Measurements from ENCODE around the gene ABL2.

The ABL2 gene

DNA sequence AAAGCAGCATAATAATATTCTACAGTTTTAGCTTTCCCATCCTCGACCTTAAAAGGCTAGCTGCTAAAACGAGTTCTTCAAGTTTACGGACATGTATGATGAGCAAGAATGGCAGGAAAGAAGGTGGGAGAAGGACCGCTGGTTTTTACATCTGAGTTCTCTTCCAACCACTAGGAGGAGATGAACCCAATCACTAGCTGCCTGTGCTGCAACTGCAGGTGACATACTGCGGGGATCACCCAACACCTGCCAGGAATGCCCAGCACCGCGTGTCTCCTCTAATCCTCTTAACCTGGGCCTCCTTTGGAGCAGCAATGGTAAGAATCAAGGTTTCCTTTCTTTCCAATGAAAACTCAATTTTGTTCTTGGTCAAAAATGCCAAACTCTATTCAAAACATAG is 124.1 kb downstream of the ABL2 start:
- no peak overlapping the region for H3K4me3 ChIP-seq (ENCODE audit: low read depth in 1 of 5, low read length in 5 of 5)
- H3K9ac ChIP-seq (ENCODE audit: low read length in 5 of 5) = no peak overlapping the region
- no peaks in the 10 kb centered on the region for H3K27me3 ChIP-seq (ENCODE audit: control insufficient read depth in 5 of 5, insufficient read depth in 4 of 5, low read length in 5 of 5)
- peaks cover 0 to 17% (median 6%) of the 10 kb centered on the region in 5 donors for H3K4me1 ChIP-seq (ENCODE audit: control insufficient read depth in 5 of 5, insufficient read depth in 5 of 5, low read length in 5 of 5)
- H3K36me3 ChIP-seq (ENCODE audit: control insufficient read depth in 5 of 5, insufficient read depth in 5 of 5, low read length in 5 of 5) = peaks cover 5 to 51% (median 36%) of the 10 kb centered on the region in 5 donors
- H3K9me3 ChIP-seq (ENCODE audit: control insufficient read depth in 5 of 5, low read length in 5 of 5) = no peaks in the 10 kb centered on the region
- no peak overlapping the region for H3K27ac ChIP-seq (ENCODE audit: low read depth, low read length)

DNA sequence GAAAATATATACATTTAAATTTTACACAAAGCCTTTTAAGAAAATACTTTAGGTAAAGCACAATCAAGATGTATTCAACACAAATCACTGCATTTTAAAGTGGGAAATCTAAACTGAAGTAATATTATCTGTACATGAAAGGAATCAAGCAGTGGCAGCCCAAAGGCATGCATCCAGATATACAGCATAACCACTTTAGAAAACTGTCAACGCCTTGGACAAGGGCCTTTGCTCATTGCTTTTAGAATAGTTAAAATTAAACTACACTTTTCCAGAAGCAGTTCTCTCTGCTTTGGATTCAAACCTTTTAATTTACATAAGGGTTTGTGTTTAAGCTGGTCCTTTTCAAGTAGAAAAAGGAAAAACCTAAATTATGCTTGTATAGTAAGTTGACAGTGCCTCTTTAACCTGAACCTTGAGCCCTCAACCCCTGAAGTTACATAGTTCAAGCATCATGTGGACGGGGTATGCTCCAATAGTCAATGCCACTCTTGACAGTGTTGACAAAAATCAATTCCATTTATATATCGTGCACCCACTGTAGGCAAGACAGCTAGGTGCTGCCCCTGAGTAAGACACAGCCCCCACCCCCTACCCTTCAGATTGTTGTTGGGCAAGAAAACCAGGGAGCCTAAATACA is 124.7 kb downstream of the ABL2 start:
- H3K27ac ChIP-seq (ENCODE audit: low read depth, low read length) = no peak overlapping the region
- no peaks in the 10 kb centered on the region for H3K9me3 ChIP-seq (ENCODE audit: control insufficient read depth in 5 of 5, low read length in 5 of 5)
- H3K36me3 ChIP-seq (ENCODE audit: control insufficient read depth in 5 of 5, insufficient read depth in 5 of 5, low read length in 5 of 5) = peaks cover 4 to 45% (median 31%) of the 10 kb centered on the region in 5 donors

DNA sequence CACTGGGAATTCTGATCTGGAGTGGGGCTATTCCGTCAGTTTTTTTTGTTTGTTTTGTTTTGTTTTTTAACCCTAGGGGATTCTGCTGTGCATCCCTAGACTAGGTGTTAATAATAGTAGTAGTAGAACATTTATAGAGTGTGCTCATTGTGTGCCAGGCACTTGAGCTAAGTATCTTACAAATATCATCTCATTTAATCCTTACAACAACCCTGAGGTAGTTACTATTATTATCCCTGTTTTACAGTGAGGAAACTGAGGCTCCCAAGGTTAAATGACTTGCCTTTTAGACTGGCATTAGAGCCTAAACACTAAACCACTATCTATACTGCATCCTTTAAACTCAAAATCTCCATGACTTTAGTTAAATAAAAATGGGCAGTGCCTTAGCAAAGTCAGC is 125.5 kb downstream of the ABL2 start:
- Histone ChIP-seq H3K4me3 (ENCODE audit: low read depth in 1 of 5, low read length in 5 of 5) (no peak overlapping the region), H3K4me1 (ENCODE audit: control insufficient read depth in 5 of 5, insufficient read depth in 5 of 5, low read length in 5 of 5) (peaks cover 0 to 17% (median 6%) of the 10 kb centered on the region in 5 donors), H3K9me3 (ENCODE audit: control insufficient read depth in 5 of 5, low read length in 5 of 5) (no peaks in the 10 kb centered on the region), H3K9ac (ENCODE audit: low read length in 5 of 5) (no peak overlapping the region), H3K36me3 (ENCODE audit: control insufficient read depth in 5 of 5, insufficient read depth in 5 of 5, low read length in 5 of 5) (peaks cover 4 to 39% (median 25%) of the 10 kb centered on the region in 5 donors), H3K27me3 (ENCODE audit: control insufficient read depth in 5 of 5, insufficient read depth in 4 of 5, low read length in 5 of 5) (no peaks in the 10 kb centered on the region), H3K27ac (ENCODE audit: low read depth, low read length) (no peak overlapping the region)

More for the DNA sequence above, 124.7 kb downstream of the ABL2 start:
- H3K4me1 ChIP-seq (ENCODE audit: control insufficient read depth in 5 of 5, insufficient read depth in 5 of 5, low read length in 5 of 5) = peaks cover 0 to 17% (median 6%) of the 10 kb centered on the region in 5 donors
- no peaks in the 10 kb centered on the region for H3K27me3 ChIP-seq (ENCODE audit: control insufficient read depth in 5 of 5, insufficient read depth in 4 of 5, low read length in 5 of 5)
- H3K4me3 ChIP-seq (ENCODE audit: low read depth in 1 of 5, low read length in 5 of 5) = no peak overlapping the region
- H3K9ac ChIP-seq (ENCODE audit: low read length in 5 of 5) = no peak overlapping the region

DNA sequence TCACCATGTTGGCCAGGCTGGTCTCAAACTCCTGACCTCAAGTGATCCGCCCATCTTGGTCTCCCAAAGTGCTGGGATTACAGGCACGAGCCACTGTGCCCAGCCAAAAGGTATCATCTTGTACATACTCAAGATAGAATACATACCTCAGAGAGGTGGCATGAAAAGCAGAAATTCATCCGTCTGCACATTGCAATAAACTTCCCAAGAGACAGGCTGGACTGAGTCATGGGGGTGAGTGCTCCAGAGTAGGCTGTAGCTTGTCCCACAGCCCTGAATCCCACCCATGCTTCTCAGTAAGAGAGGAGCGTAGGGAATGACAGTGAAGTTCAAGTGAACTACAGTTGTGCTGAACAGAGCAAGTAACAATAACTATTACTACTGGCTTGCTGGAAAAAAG is 127.9 kb downstream of the ABL2 start:
- H3K27me3 ChIP-seq (ENCODE audit: control insufficient read depth in 5 of 5, insufficient read depth in 4 of 5, low read length in 5 of 5) = no peaks in the 10 kb centered on the region
- H3K4me3 ChIP-seq (ENCODE audit: low read depth in 1 of 5, low read length in 5 of 5) = no peak overlapping the region
- no peaks in the 10 kb centered on the region for H3K4me1 ChIP-seq (ENCODE audit: control insufficient read depth in 5 of 5, insufficient read depth in 5 of 5, low read length in 5 of 5)
- H3K9ac ChIP-seq (ENCODE audit: low read length in 5 of 5) = no peak overlapping the region
- H3K36me3 ChIP-seq (ENCODE audit: control insufficient read depth in 5 of 5, insufficient read depth in 5 of 5, low read length in 5 of 5) = peaks cover 7 to 36% (median 17%) of the 10 kb centered on the region in 5 donors
- no peak overlapping the region for H3K27ac ChIP-seq (ENCODE audit: low read depth, low read length)
- H3K9me3 ChIP-seq (ENCODE audit: control insufficient read depth in 5 of 5, low read length in 5 of 5) = no peaks in the 10 kb centered on the region

DNA sequence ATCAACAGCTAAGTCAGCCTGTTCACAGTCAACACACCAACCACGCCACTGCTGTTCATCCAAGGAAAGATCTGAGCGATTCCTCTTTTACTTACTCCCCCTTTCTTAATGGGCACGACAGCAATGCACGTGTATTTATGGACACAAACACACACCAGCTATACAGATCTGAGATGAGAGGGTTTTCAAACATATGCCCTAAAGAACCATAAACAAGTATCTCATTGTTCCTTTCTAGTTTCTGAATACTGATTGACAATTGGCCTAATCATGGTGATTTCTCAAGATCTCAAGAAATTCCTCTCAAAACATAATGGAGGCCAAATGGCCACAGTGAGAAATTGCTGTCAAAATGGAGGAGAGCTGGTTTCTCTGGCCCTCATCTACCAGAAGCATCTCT is 129.6 kb downstream of the ABL2 start:
- Histone ChIP-seq H3K9ac (ENCODE audit: low read length in 5 of 5) (no peak overlapping the region), H3K36me3 (ENCODE audit: control insufficient read depth in 5 of 5, insufficient read depth in 5 of 5, low read length in 5 of 5) (peaks cover 11 to 51% (median 28%) of the 10 kb centered on the region in 5 donors), H3K27me3 (ENCODE audit: control insufficient read depth in 5 of 5, insufficient read depth in 4 of 5, low read length in 5 of 5) (no peaks in the 10 kb centered on the region), H3K4me1 (ENCODE audit: control insufficient read depth in 5 of 5, insufficient read depth in 5 of 5, low read length in 5 of 5) (peaks cover 0 to 5% (median 4%) of the 10 kb centered on the region in 5 donors), H3K4me3 (ENCODE audit: low read depth in 1 of 5, low read length in 5 of 5) (no peak overlapping the region), H3K9me3 (ENCODE audit: control insufficient read depth in 5 of 5, low read length in 5 of 5) (no peaks in the 10 kb centered on the region), H3K27ac (ENCODE audit: low read depth, low read length) (no peak overlapping the region)

DNA sequence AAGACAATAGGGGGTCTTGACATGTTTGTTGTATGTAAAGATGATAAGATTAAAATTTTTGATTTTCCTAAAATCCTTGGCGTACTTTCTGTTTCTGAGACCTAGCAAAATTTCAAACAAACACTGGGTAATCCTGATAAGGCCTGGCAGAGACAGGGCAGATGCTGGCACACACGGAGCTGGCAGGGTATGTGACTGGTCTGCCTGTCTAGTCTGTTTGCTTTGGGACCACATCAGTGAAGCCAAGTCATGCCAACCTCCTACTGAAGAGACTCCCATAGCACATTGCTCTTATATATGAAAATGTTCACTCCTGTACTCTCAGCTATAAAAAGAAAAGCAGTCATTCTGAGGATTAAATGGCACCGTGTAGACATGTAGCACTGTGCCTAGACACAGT is 133.6 kb downstream of the ABL2 start:
- no peaks in the 10 kb centered on the region for H3K9me3 ChIP-seq (ENCODE audit: control insufficient read depth in 5 of 5, low read length in 5 of 5)
- H3K9ac ChIP-seq (ENCODE audit: low read length in 5 of 5) = no peak overlapping the region
- peaks cover 11 to 76% (median 60%) of the 10 kb centered on the region in 5 donors for H3K36me3 ChIP-seq (ENCODE audit: control insufficient read depth in 5 of 5, insufficient read depth in 5 of 5, low read length in 5 of 5)
- no peaks in the 10 kb centered on the region for H3K27me3 ChIP-seq (ENCODE audit: control insufficient read depth in 5 of 5, insufficient read depth in 4 of 5, low read length in 5 of 5)
- no peak overlapping the region for H3K27ac ChIP-seq (ENCODE audit: low read depth, low read length)
- H3K4me1 ChIP-seq (ENCODE audit: control insufficient read depth in 5 of 5, insufficient read depth in 5 of 5, low read length in 5 of 5) = peaks cover 5 to 23% (median 20%) of the 10 kb centered on the region in 5 donors
- H3K4me3 ChIP-seq (ENCODE audit: low read depth in 1 of 5, low read length in 5 of 5) = no peak overlapping the region

DNA sequence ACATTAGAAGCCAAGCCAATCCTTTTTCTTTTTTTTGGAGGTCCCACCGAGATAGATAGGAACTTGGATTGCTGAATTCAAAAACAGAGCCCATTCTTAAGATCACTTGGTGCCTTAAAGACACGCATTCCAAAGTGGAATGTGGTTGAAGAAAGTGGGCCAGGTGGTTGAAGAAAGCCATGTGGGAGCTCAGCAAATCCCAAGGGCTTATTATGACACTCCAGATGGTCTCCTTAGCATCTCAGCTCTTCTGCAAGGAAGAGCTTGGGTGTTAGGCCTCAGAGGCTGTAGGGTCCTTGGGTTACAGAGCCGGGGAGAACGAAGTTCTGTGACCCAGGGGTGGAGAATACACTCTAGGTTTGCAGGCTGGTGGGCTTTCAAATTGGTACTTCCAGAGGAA is 134.1 kb downstream of the ABL2 start:
- Histone ChIP-seq H3K27me3 (ENCODE audit: control insufficient read depth in 5 of 5, insufficient read depth in 4 of 5, low read length in 5 of 5) (no peaks in the 10 kb centered on the region), H3K9me3 (ENCODE audit: control insufficient read depth in 5 of 5, low read length in 5 of 5) (no peaks in the 10 kb centered on the region), H3K4me1 (ENCODE audit: control insufficient read depth in 5 of 5, insufficient read depth in 5 of 5, low read length in 5 of 5) (peaks cover 9 to 29% (median 25%) of the 10 kb centered on the region in 5 donors), H3K27ac (ENCODE audit: low read depth, low read length) (peak overlapping the region; percentile 37), H3K36me3 (ENCODE audit: control insufficient read depth in 5 of 5, insufficient read depth in 5 of 5, low read length in 5 of 5) (peaks cover 11 to 72% (median 55%) of the 10 kb centered on the region in 5 donors), H3K4me3 (ENCODE audit: low read depth in 1 of 5, low read length in 5 of 5) (no peak overlapping the region), H3K9ac (ENCODE audit: low read length in 5 of 5) (no peak overlapping the region)

DNA sequence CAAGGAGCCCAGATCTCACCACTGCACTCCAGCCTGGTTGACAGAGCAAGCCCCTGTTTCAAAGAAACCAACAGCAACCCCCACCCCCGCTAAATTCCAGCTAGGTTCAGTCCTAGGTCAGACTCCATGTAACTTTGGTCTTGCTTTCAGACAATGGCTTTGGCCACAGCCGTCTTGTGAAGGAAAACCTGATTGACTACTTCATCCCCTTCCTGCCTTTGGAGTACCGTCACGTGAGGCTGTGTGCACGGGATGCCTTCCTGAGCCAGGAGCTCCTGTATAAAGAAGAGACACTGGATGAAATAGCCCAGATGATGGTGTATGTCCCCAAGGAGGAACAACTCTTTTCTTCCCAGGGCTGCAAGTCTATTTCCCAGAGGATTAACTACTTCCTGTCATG is 134.7 kb downstream of the ABL2 start:
- Histone ChIP-seq H3K4me1 (ENCODE audit: control insufficient read depth in 5 of 5, insufficient read depth in 5 of 5, low read length in 5 of 5) (peaks cover 9 to 32% (median 29%) of the 10 kb centered on the region in 5 donors), H3K27ac (ENCODE audit: low read depth, low read length) (peak overlapping the region; percentile 37), H3K4me3 (ENCODE audit: low read depth in 1 of 5, low read length in 5 of 5) (no peak overlapping the region), H3K9me3 (ENCODE audit: control insufficient read depth in 5 of 5, low read length in 5 of 5) (no peaks in the 10 kb centered on the region), H3K27me3 (ENCODE audit: control insufficient read depth in 5 of 5, insufficient read depth in 4 of 5, low read length in 5 of 5) (no peaks in the 10 kb centered on the region), H3K36me3 (ENCODE audit: control insufficient read depth in 5 of 5, insufficient read depth in 5 of 5, low read length in 5 of 5) (peaks cover 11 to 75% (median 55%) of the 10 kb centered on the region in 5 donors), H3K9ac (ENCODE audit: low read length in 5 of 5) (no peak overlapping the region)

DNA sequence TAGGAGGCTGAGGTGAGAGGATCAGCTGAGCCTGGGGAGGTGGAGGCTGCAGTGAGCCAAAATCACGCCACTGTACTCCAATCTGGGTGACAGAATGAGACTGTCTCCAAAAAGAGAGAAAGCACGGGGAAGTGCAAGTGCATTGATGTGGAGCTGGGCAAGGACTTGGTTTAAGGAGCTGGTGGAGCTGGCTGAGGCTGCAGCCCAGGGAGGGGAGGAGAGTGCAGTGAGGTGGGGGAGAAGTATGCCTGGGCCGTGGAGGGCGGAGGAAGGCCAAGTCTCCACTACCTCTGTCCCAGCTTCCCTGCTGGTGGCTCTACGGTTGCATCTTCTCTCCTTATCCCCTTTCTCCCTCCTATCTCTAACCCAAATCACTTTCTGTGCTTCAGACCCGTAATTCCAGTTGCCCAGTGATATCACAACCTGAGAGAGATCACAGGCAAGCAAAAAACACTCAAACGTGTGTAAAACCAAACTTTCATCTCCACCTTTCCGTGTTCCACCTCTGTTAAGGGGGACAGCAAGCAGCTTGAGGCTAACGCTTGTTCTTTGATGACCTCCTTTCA is 136.5 kb downstream of the ABL2 start:
- H3K9ac ChIP-seq (ENCODE audit: low read length in 5 of 5) = no peak overlapping the region
- H3K4me3 ChIP-seq (ENCODE audit: low read depth in 1 of 5, low read length in 5 of 5) = no peak overlapping the region
- H3K4me1 ChIP-seq (ENCODE audit: control insufficient read depth in 5 of 5, insufficient read depth in 5 of 5, low read length in 5 of 5) = peaks cover 9 to 44% (median 37%) of the 10 kb centered on the region in 5 donors
- H3K36me3 ChIP-seq (ENCODE audit: control insufficient read depth in 5 of 5, insufficient read depth in 5 of 5, low read length in 5 of 5) = peaks cover 7 to 80% (median 56%) of the 10 kb centered on the region in 5 donors
- H3K9me3 ChIP-seq (ENCODE audit: control insufficient read depth in 5 of 5, low read length in 5 of 5) = no peaks in the 10 kb centered on the region
- no peak overlapping the region for H3K27ac ChIP-seq (ENCODE audit: low read depth, low read length)
- no peaks in the 10 kb centered on the region for H3K27me3 ChIP-seq (ENCODE audit: control insufficient read depth in 5 of 5, insufficient read depth in 4 of 5, low read length in 5 of 5)

DNA sequence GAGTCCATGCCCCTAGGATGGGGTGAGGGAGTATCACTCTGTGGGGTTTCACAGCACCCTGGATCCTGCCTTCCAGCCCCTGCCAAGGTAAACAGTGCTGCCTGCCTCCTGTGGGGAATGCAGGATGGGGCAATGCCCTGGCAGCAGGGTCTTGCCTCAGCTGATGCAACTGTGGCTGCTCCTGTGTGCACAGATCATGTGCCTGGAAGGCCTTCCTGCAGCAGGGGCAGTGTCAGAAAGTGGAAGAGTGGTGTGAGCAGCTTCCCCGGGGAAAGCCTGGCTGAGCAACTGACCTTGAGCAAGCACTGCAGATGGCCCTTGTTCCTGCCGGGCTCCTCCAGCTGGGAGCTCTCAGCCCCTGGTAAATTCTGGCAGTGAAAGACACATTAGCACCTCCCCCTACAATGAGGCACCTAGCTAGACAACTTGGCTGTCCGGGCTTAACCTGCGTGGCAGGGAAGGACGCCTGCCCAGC is 137.7 kb downstream of the ABL2 start:
- Histone ChIP-seq H3K27ac (ENCODE audit: low read depth, low read length) (peak overlapping the region; percentile 38), H3K36me3 (ENCODE audit: control insufficient read depth in 5 of 5, insufficient read depth in 5 of 5, low read length in 5 of 5) (peaks cover 3 to 75% (median 50%) of the 10 kb centered on the region in 5 donors), H3K9me3 (ENCODE audit: control insufficient read depth in 5 of 5, low read length in 5 of 5) (no peaks in the 10 kb centered on the region), H3K4me1 (ENCODE audit: control insufficient read depth in 5 of 5, insufficient read depth in 5 of 5, low read length in 5 of 5) (peaks cover 9 to 56% (median 46%) of the 10 kb centered on the region in 5 donors), H3K27me3 (ENCODE audit: control insufficient read depth in 5 of 5, insufficient read depth in 4 of 5, low read length in 5 of 5) (no peaks in the 10 kb centered on the region), H3K9ac (ENCODE audit: low read length in 5 of 5) (peak overlapping the region in 1 of 5 donors; percentile 7), H3K4me3 (ENCODE audit: low read depth in 1 of 5, low read length in 5 of 5) (peak overlapping the region in 1 of 5 donors; percentile 32)

All from subcutaneous abdominal adipose tissue (tissue), 5 donors.